ENCODE measurements around the gene OR14K1.

GRCh38 chr1:247747616-247748015 lies 9.2 kb downstream of the OR14K1 start:
- no peak for TF ChIP-seq CTCF (IDR thresholded peaks at IDR 0.05)
- TF ChIP-seq ZFX (IDR thresholded peaks at IDR 0.05; ENCODE audit: borderline replicate concordance), result no peak

Measured in 22Rv1 (cell line).